HepG2 (cell line): Measurements from ENCODE around the gene L1CAM. TPM values are rescaled to one million over a fixed set of nuclear protein-coding genes. Genes with fewer than 3 reads are reported as not detected.

Experiments
- AKAP8 ChIP-seq: sonication (generic); formaldehyde crosslinking; IDR thresholded peaks from 2 replicates; pipeline ENCODE4 v1.5.1; 2020; ENCODE audit warnings: mild to moderate bottlenecking, missing genetic modification reagents
- ARHGAP35 ChIP-seq: sonication (generic); formaldehyde crosslinking; IDR thresholded peaks from 2 replicates; pipeline ENCODE4 v1.9.0; 2022; ENCODE audit warnings: mild to moderate bottlenecking, inconsistent platforms, moderate library complexity, missing genetic modification reagents, borderline replicate concordance
- ARNT2 ChIP-seq: sonication (generic); formaldehyde crosslinking; IDR thresholded peaks from 2 replicates; pipeline ENCODE4 v1.8.0; 2022; ENCODE audit warnings: mild to moderate bottlenecking, low read depth, missing genetic modification reagents, moderate library complexity
- DR1 ChIP-seq: sonication (generic); formaldehyde crosslinking; IDR thresholded peaks from 2 replicates; pipeline ENCODE4 v1.8.0; 2021; ENCODE audit warnings: mild to moderate bottlenecking, missing genetic modification reagents, inconsistent platforms
- ELF1 ChIP-seq: sonication (generic); formaldehyde crosslinking; IDR thresholded peaks from 2 replicates; pipeline ENCODE4 v1.4.0; 2020; ENCODE audit warnings: missing genetic modification reagents
- FOXA3 ChIP-seq: IDR thresholded peaks from 2 replicates; pipeline ENCODE4 v1.6.1; 2016; ENCODE audit warnings: missing genetic modification reagents, missing compliant biosample characterization
- GABPB1 ChIP-seq: IDR thresholded peaks from 2 replicates; pipeline ENCODE4 v1.6.1; 2016; ENCODE audit warnings: mild to moderate bottlenecking, missing genetic modification reagents, moderate library complexity, missing compliant biosample characterization
- HOXA3 ChIP-seq: sonication (generic); formaldehyde crosslinking; IDR thresholded peaks from 2 replicates; pipeline ENCODE4 v1.5.0; 2020; ENCODE audit warnings: missing genetic modification reagents
- MAZ ChIP-seq, 2 experiments: sonication (generic) in 1 of 2; formaldehyde crosslinking in 1 of 2; IDR thresholded peaks; 2 replicates each; pipeline versions ENCODE4 v1.5.0 to v1.6.1; 2012 to 2020; ENCODE audit warnings: low read depth in 2 of 2, mild to moderate bottlenecking in 2 of 2, borderline replicate concordance in 1 of 2, improper control_type of control experiment in 1 of 2, low read length in 1 of 2, missing genetic modification reagents in 1 of 2, moderate library complexity in 1 of 2
- NFYC ChIP-seq: IDR thresholded peaks from 2 replicates; pipeline ENCODE4 v1.6.1; 2016; ENCODE audit warnings: missing genetic modification reagents, missing compliant biosample characterization
- POLR2AphosphoS5 ChIP-seq: IDR thresholded peaks from 2 replicates; pipeline ENCODE4 v1.6.1; 2012; ENCODE audit warnings: low read depth, low read length
- RBAK ChIP-seq: sonication (generic); formaldehyde crosslinking; IDR thresholded peaks from 2 replicates; pipeline ENCODE4 v1.5.1; 2020; ENCODE audit warnings: mild to moderate bottlenecking, missing genetic modification reagents
- RXRB ChIP-seq: IDR thresholded peaks from 2 replicates; pipeline ENCODE4 v1.6.1; 2016; ENCODE audit warnings: borderline replicate concordance, missing genetic modification reagents, missing compliant biosample characterization
- SOX13 ChIP-seq, 3 experiments: fragments of 450-650 bp in 1 of 3; sonication (generic) in 1 of 3; formaldehyde crosslinking in 1 of 3; IDR thresholded peaks in 2 of 3; conservative IDR thresholded peaks in 1 of 3; 2 replicates each; pipeline versions ENCODE4 v1.5.0 to v1.6.1; 2016 to 2020; ENCODE audit warnings: antibody characterized with exemption in 1 of 3, mild to moderate bottlenecking in 1 of 3, missing compliant biosample characterization in 1 of 3, missing genetic modification reagents in 1 of 3, moderate library complexity in 1 of 3
- SOX6 ChIP-seq, 2 experiments: fragments of 450-650 bp in 1 of 2; sonication (generic) in 1 of 2; formaldehyde crosslinking in 1 of 2; IDR thresholded peaks; 2 replicates each; pipeline versions ENCODE4 v1.4.0 to v1.6.1; 2017 to 2020; ENCODE audit warnings: antibody characterized with exemption in 1 of 2, mild to moderate bottlenecking in 1 of 2, missing genetic modification reagents in 1 of 2
- YY1 ChIP-seq: IDR thresholded peaks from 2 replicates; pipeline ENCODE4 v1.6.1; 2011; ENCODE audit warnings: low read length, low read depth, moderate library complexity, mild to moderate bottlenecking; ENCODE audit not compliant: insufficient read depth, insufficient replicate concordance
- ZBTB25 ChIP-seq: IDR thresholded peaks from 2 replicates; pipeline ENCODE4 v1.6.1; 2018; ENCODE audit warnings: missing genetic modification reagents
- ZKSCAN8 ChIP-seq: IDR thresholded peaks from 2 replicates; pipeline ENCODE4 v1.6.1; 2016; ENCODE audit warnings: borderline replicate concordance, missing genetic modification reagents, missing compliant biosample characterization
- ZNF563 ChIP-seq: sonication (generic); formaldehyde crosslinking; IDR thresholded peaks from 2 replicates; pipeline ENCODE4 v1.8.0; 2022; ENCODE audit warnings: mild to moderate bottlenecking, moderate library complexity, missing genetic modification reagents
- polyA plus RNA-seq, 8 experiments: library from polyadenylated mRNA; depleted of rRNA in 3 of 8; stranded (reverse) in 7 of 8; unstranded in 1 of 8; fragments of >200 nt; fragmentation: Illumina TruSeq in 4 of 8; extraction: Trizol in 4 of 8; gene quantifications; 2 replicates each; pipeline versions ENCODE4 v1.2.1 to v1.2.3, GENCODE V29; 2011 to 2016; ENCODE audit warnings: low read depth in 4 of 8, missing spikeins in 1 of 8, mixed read lengths in 1 of 8; ENCODE audit not compliant: insufficient read depth in 1 of 8
- total RNA-seq, 5 experiments: library from RNA; depleted of rRNA; stranded (reverse); fragments of >200 nt; fragmentation: Illumina TruSeq; extraction: Trizol; gene quantifications; 2 replicates each; pipeline ENCODE4 v1.2.3, GENCODE V29; 2016; ENCODE audit warnings: low read depth in 1 of 5
- TF ChIP-seq, protein P1 (sequence below): IDR thresholded peaks from 2 replicates; pipeline ENCODE4 v1.6.1; 2016; ENCODE audit warnings: missing biosample characterization, missing genetic modification reagents, low read depth
- TF ChIP-seq, protein P2 (sequence below): sonication (generic); formaldehyde crosslinking; IDR thresholded peaks from 2 replicates; pipeline ENCODE4 v1.4.0; 2020; ENCODE audit warnings: missing genetic modification reagents, borderline replicate concordance

The L1CAM gene
- total and polyA plus RNA-seq, 2 of the 13 experiments (the other 11 are each of a cell fraction or from before 2014, with no cell fraction given): 1.4 to 2.0 TPM

DNA sequence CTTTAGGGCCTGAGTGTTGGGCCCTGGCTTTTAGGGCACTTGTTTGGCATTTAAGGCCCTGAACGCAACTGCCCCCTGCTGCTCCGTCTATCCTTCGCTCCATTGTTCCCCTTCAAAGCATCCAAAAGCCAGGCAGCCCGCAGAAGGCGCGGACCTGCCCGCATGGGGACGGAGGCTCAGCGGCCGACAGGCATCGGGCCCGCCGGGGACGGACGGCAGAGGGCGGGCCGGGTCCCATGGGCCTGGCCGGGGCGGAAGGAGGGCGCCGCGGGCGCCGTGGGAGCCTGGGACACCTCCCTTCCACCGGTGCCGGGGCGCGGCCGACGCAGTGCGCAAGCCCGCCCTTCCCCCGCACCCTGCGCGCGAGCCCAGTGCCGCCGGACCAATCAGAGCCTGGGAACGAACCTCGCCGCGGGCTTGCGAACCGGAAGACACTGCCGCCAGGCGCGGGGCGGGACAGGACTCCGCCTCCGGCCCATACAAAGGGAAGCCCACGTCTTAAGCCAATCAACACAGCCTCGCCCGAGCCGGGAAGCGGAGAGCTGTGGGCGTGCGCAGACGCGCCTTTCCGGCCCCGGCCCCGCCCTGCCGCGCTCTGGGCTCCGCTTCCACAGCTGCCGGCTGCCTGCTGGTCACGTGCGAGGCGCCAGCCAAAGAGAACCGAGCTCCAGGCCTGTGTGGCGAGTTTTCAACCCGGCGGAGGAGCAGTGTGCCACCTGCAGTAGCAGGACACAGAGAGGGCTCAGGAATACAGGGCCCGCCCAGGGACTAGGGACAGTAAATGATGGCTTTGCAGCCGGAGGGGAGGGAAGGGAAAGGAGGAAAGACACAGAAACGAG, 42.2 kb upstream of the L1CAM start (continued):
- TF ChIP-seq SOX13 (IDR thresholded peaks at IDR 0.05) (no peak), SOX13 (CRISPR knock-in tag; conservative IDR thresholded peaks at IDR 0.05 in 1 of 2, IDR thresholded peaks at IDR 0.05 in 1 of 2) (peak in 1 of 2 experiments; percentile 20; a peak in 1 of 4 replicates), DR1 (CRISPR knock-in tag) (0 out of 2 replicates have a peak, but pooled peaks have one; percentile 25), HOXA3 (peak; percentile 68; the same call in 1 of the 2 replicates), ARHGAP35 (CRISPR knock-in tag) (no peak), MAZ (IDR thresholded peaks at IDR 0.05; ENCODE audit: borderline replicate concordance, low read depth, low read length) (no peak), MAZ (CRISPR knock-in tag; IDR thresholded peaks at IDR 0.05; ENCODE audit: low read depth) (peak; percentile 76), RBAK (CRISPR knock-in tag) (no peak), ZKSCAN8 (CRISPR knock-in tag) (0 out of 2 replicates have a peak, but pooled peaks have one; percentile 21), YY1 (peak; percentile 57), ELF1 (CRISPR knock-in tag) (peak; percentile 84), ARNT2 (CRISPR knock-in tag) (peak; percentile 72; the same call in 1 of the 2 replicates), FOXA3 (CRISPR knock-in tag) (0 out of 2 replicates have a peak, but pooled peaks have one; percentile 11), NFYC (peak; percentile 78), ZNF563 (CRISPR knock-in tag) (0 out of 2 replicates have a peak, but pooled peaks have one; percentile 25), AKAP8 (CRISPR knock-in tag) (peak; percentile 81; the same call in 1 of the 2 replicates), SOX6 (IDR thresholded peaks at IDR 0.05) (no peak), SOX6 (CRISPR knock-in tag; IDR thresholded peaks at IDR 0.05) (peak; percentile 60), POLR2AphosphoS5 (peak; percentile 62), GABPB1 (CRISPR knock-in tag) (peak; percentile 92), RXRB (no peak), ZBTB25 (CRISPR knock-in tag) (0 out of 2 replicates have a peak, but pooled peaks have one; percentile 26)
- TF ChIP-seq, protein P1, sequence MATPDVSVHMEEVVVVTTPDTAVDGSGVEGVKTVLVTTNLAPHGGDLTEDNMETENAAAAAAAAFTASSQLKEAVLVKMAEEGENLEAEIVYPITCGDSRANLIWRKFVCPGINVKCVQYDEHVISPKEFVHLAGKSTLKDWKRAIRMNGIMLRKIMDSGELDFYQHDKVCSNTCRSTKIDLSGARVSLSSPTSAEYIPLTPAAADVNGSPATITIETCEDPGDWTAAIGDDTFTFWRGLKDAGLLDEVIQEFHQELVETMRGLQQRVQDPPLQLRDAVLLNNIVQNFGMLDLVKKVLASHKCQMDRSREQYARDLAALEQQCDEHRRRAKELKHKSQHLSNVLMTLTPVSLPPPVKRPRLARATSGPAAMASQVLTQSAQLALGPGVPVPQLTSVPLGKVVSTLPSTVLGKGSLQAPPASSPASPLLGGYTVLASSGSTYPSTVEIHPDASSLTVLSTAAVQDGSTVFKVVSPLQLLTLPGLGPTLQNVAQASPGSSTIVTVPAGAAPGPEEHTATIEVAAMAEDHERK (CRISPR knock-in tag): 0 out of 2 replicates have a peak, but pooled peaks have one; percentile 28
- TF ChIP-seq, protein P2, sequence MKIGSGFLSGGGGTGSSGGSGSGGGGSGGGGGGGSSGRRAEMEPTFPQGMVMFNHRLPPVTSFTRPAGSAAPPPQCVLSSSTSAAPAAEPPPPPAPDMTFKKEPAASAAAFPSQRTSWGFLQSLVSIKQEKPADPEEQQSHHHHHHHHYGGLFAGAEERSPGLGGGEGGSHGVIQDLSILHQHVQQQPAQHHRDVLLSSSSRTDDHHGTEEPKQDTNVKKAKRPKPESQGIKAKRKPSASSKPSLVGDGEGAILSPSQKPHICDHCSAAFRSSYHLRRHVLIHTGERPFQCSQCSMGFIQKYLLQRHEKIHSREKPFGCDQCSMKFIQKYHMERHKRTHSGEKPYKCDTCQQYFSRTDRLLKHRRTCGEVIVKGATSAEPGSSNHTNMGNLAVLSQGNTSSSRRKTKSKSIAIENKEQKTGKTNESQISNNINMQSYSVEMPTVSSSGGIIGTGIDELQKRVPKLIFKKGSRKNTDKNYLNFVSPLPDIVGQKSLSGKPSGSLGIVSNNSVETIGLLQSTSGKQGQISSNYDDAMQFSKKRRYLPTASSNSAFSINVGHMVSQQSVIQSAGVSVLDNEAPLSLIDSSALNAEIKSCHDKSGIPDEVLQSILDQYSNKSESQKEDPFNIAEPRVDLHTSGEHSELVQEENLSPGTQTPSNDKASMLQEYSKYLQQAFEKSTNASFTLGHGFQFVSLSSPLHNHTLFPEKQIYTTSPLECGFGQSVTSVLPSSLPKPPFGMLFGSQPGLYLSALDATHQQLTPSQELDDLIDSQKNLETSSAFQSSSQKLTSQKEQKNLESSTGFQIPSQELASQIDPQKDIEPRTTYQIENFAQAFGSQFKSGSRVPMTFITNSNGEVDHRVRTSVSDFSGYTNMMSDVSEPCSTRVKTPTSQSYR (CRISPR knock-in tag): peak; percentile 75; the same call in 1 of the 2 replicates
